Renal pelvis (tissue), 4 donors: ENCODE measurements around the gene PLK1. TPM values are rescaled to one million over a fixed set of nuclear protein-coding genes. Genes with fewer than 3 reads are reported as not detected.

Experiments
- DNase-seq: peaks from one replicate; pipeline ENCODE4 v3.0.0-alpha.2; 2013
- polyA plus RNA-seq, 3 donors: library from polyadenylated mRNA; unstranded; fragments of 120-200 nt; gene quantifications; one replicate each; pipeline ENCODE4 v1.2.1, GENCODE V29; 2013; ENCODE audit not compliant: insufficient read length in 3 of 3

PLK1 gene
- polyA plus RNA-seq, 3 donors, result 31.7 to 36.4 (median 31.8) TPM

GRCh38 chr16:23673971-23674614 lies 4.6 kb upstream of the PLK1 start:
- peak; percentile 14 for DNase-seq

DNA sequence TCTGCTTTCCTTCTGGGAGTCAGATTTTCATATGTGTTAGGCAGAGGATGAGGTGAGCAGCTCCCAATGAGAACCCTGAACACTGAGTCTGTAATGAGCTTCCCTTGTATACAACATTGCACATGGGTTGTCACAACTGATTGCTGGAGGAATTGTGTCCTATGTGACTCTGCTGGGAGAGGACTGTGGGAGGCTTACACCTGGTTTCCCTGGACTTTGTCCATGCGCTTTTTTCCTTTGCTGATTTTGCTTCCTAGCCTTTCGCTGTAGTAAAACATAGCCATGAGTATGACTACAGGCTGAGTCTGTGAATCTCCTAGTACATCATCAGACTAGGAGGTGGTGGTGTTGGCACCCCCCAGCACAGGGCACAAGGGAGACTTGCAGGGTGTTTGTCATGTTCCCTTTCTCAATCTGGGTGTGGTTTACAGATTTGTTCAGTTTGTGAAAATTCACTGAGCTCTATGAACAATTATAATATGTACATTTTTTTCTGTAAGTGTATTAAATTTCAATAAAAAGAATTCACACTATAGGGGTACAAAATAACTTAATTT lies 1.7 kb upstream of the PLK1 start:
- no peak for DNase-seq

GRCh38 chr16:23679274-23679985 lies 741 bp downstream of the PLK1 start:
- no peak for DNase-seq

DNA sequence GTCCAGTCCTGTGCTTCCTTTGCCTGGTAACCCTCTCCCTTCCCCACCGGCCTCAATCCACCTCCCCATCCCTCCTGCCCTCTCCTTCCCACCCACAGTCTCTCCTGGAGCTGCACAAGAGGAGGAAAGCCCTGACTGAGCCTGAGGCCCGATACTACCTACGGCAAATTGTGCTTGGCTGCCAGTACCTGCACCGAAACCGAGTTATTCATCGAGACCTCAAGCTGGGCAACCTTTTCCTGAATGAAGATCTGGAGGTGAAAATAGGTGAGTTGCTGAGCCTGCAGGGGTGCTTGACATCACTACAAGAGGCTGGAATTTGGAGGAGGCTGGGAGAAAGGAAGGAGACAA lies 1.3 kb downstream of the PLK1 start:
- no peak for DNase-seq

GRCh38 chr16:23682181-23682580 lies 3.5 kb downstream of the PLK1 start:
- DNase-seq, result no peak

GRCh38 chr16:23683487-23683886 lies 4.8 kb downstream of the PLK1 start:
- DNase-seq, result no peak

GRCh38 chr16:23687034-23687808 lies 8.5 kb downstream of the PLK1 start:
- DNase-seq, result no peak

DNA sequence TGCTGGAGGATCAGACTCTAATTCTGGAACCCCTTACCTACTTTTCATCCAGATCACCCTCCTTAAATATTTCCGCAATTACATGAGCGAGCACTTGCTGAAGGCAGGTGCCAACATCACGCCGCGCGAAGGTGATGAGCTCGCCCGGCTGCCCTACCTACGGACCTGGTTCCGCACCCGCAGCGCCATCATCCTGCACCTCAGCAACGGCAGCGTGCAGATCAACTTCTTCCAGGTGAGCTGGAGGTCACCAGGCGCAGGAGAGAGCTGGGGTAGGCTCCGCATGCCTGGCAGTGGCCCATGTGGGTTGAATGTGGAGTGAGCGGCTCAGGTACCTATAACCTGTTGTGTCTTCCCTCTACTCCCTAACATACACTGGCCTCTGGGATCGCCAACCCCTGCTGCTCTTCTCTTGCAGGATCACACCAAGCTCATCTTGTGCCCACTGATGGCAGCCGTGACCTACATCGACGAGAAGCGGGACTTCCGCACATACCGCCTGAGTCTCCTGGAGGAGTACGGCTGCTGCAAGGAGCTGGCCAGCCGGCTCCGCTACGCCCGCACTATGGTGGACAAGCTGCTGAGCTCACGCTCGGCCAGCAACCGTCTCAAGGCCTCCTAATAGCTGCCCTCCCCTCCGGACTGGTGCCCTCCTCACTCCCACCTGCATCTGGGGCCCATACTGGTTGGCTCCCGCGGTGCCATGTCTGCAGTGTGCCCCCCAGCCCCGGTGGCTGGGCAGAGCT lies 10.9 kb downstream of the PLK1 start:
- no peak for DNase-seq

- no peak for DNase-seq
These were observed 12.2 kb downstream of the PLK1 start for GRCh38 chr16:23690771-23691482.

GRCh38 chr16:23691483-23692189 lies 12.9 kb downstream of the PLK1 start:
- no peak for DNase-seq

DNA sequence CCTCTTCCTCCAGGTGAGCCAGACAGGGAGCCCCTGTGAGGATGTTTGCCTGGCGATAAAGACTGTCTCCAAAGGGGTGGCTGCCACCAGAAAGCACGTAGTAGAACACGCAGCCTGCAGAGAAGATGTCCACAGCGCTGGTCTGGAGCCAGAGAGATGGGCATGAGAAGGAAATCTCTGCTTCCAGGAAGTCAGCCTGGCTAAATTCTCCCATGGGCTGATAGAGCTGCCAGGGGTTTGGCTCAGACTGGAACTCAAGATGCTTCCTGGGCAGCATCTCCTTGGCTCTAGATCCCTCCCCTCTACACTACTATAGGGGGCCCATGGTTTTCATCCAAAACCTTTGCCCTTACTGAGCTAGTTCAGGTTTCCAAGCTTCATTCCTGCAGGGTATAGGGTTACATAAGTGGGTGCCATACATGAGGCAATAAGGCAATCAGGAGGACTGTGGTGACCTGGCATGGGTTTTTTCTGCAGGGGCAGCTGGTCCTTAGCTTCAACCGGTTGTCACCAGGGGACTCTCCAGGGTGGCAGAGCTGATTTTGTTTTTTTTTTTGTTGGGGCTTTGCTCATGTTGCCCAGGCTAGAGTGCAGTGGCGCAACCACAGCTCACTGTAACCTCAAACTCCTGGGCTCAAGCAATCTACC lies 13.6 kb downstream of the PLK1 start:
- no peak for DNase-seq

- no peak for DNase-seq
These were observed 15.6 kb downstream of the PLK1 start for GRCh38 chr16:23694265-23694643.

- DNase-seq, result peak; percentile 54
These were observed 16.1 kb downstream of the PLK1 start for GRCh38 chr16:23694644-23695373.

GRCh38 chr16:23695756-23696155 lies 17.1 kb downstream of the PLK1 start:
- no peak for DNase-seq

DNA sequence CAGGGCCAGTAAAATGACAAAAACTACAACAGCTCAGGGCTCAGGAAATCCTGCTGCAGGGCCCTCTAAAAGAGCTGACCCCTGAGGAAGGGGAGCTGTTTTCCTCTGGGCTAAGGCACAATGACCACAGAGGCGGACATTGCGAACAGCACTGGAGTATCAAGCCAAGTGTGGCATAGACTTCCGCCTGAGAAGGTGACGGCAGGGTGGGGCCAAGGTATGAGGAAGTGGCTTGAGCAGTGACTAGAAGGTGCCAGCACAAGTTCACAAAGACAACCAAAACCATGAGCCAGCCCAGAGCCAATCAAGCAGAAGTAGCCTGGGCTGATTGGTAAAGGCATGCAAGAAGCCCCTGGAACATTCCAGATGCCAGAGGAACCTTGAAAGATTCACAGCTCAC lies 20.4 kb downstream of the PLK1 start:
- DNase-seq, result no peak

DNA sequence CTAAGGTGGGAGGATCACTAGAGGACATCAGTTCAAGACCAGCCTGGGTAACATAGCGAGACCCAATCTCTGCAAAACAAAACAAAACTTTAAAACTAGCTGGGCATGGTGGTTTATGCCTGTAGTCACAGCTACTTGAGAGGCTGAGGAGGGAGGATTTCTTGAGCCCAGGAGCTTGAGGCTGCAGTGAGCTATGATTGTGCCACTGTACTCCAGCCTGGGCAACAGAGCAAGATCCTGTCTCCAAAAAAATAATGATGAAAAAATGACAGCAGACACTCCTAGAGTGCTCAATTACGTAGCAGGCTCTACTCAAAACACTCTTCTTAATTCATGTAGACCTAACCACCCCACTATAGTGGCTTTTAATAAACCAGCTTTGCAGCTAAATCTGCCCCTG lies 21.4 kb downstream of the PLK1 start:
- no peak for DNase-seq

DNA sequence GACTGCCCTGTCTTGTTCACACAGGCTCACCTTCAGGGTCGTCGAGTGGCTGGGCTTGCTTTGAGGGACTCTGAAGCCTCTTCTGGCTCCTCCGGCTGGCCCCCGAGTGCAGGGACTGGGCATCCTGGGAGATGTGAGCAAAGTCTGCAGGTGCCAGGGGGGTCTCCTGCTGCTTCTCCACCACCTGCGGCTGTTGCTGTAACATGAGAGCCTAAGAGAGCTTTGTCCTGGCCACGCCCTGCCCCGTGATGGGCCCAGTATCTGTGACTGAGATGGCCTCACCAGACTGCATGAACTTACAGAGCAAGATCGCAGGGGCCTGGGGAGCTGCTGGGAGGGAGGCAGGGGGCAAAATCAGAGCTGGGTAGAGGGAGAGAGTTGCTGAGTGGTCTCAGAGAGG lies 21.8 kb downstream of the PLK1 start:
- no peak for DNase-seq

- no peak for DNase-seq
These were observed 22.4 kb downstream of the PLK1 start for GRCh38 chr16:23701045-23701444.

GRCh38 chr16:23702951-23703350 lies 24.3 kb downstream of the PLK1 start:
- DNase-seq, result no peak
